ENCODE results near the gene CAST.
A peak's percentile ranks its signal among the peaks of the same experiment; 100 is the strongest.

The CAST gene

GRCh38 chr5:96725257-96725656, 63.1 kb downstream of the CAST start:
- Histone ChIP-seq H3K4me1 (ENCODE audit: control insufficient read depth, low read length) (0 out of 2 replicates have a peak, but pooled peaks cover 2% of the 10 kb centered on the region), H3K9me2 (replicated peaks; ENCODE audit: control insufficient read depth, low read length) (no peaks in the 10 kb centered on the region), H3K4me2 (ENCODE audit: low read length) (no peak overlapping the region), H3K27me3 (ENCODE audit: control insufficient read depth, low read length) (no peaks in the 10 kb centered on the region), H3K36me3 (ENCODE audit: control insufficient read depth, low read length) (peaks cover 2% of the 10 kb centered on the region; the same call in 1 of the 2 replicates), H3K4me3 (ENCODE audit: low read length) (no peak overlapping the region), H3K27ac (ENCODE audit: low read depth, low read length) (no peak overlapping the region), H3K9me3 (ENCODE audit: control insufficient read depth, insufficient read depth, low read length) (no peaks in the 10 kb centered on the region), H3K79me2 (ENCODE audit: control insufficient read depth, low read length) (no peaks in the 10 kb centered on the region), H3F3A (ENCODE audit: control insufficient read depth, insufficient read depth) (no peaks in the 10 kb centered on the region), H4K20me1 (ENCODE audit: control insufficient read depth, insufficient read depth, low read depth, low read length) (no peaks in the 10 kb centered on the region)
- TF ChIP-seq EZH2phosphoT487 (IDR thresholded peaks at IDR 0.05; ENCODE audit: borderline replicate concordance, low read length): no peak
- no peak for TF ChIP-seq CTCF (IDR thresholded peaks at IDR 0.05; ENCODE audit: low read depth, low read length, poor library complexity, severe bottlenecking)

GRCh38 chr5:96726802-96727201, 64.6 kb downstream of the CAST start:
- Histone ChIP-seq H3K4me3 (ENCODE audit: low read length) (no peak overlapping the region), H3F3A (ENCODE audit: control insufficient read depth, insufficient read depth) (no peaks in the 10 kb centered on the region), H3K36me3 (ENCODE audit: control insufficient read depth, low read length) (peaks cover 6% of the 10 kb centered on the region; the same call in 1 of the 2 replicates), H3K79me2 (ENCODE audit: control insufficient read depth, low read length) (no peaks in the 10 kb centered on the region), H3K27ac (ENCODE audit: low read depth, low read length) (no peak overlapping the region), H3K9me2 (replicated peaks; ENCODE audit: control insufficient read depth, low read length) (no peaks in the 10 kb centered on the region), H3K4me1 (ENCODE audit: control insufficient read depth, low read length) (0 out of 2 replicates have a peak, but pooled peaks cover 2% of the 10 kb centered on the region), H3K27me3 (ENCODE audit: control insufficient read depth, low read length) (no peaks in the 10 kb centered on the region), H3K4me2 (ENCODE audit: low read length) (no peak overlapping the region), H4K20me1 (ENCODE audit: control insufficient read depth, insufficient read depth, low read depth, low read length) (no peaks in the 10 kb centered on the region), H3K9me3 (ENCODE audit: control insufficient read depth, insufficient read depth, low read length) (no peaks in the 10 kb centered on the region)
- TF ChIP-seq EZH2phosphoT487 (IDR thresholded peaks at IDR 0.05; ENCODE audit: borderline replicate concordance, low read length) (no peak), CTCF (IDR thresholded peaks at IDR 0.05; ENCODE audit: low read depth, low read length, poor library complexity, severe bottlenecking) (no peak)

- peaks cover 6% of the 10 kb centered on the region for H3K4me1 ChIP-seq (ENCODE audit: control insufficient read depth, low read length)
- H3K9me3 ChIP-seq (ENCODE audit: control insufficient read depth, insufficient read depth, low read length): no peaks in the 10 kb centered on the region
- H3K27ac ChIP-seq (ENCODE audit: low read depth, low read length): no peak overlapping the region
- H4K20me1 ChIP-seq (ENCODE audit: control insufficient read depth, insufficient read depth, low read depth, low read length): no peaks in the 10 kb centered on the region
- H3K79me2 ChIP-seq (ENCODE audit: control insufficient read depth, low read length): no peaks in the 10 kb centered on the region
- no peaks in the 10 kb centered on the region for H3K27me3 ChIP-seq (ENCODE audit: control insufficient read depth, low read length)
- no peaks in the 10 kb centered on the region for H3K9me2 ChIP-seq (replicated peaks; ENCODE audit: control insufficient read depth, low read length)
- H3K4me2 ChIP-seq (ENCODE audit: low read length): no peak overlapping the region
- H3K4me3 ChIP-seq (ENCODE audit: low read length): no peak overlapping the region
- H3K36me3 ChIP-seq (ENCODE audit: control insufficient read depth, low read length): peaks cover 6% of the 10 kb centered on the region; the same call in 1 of the 2 replicates
- no peaks in the 10 kb centered on the region for H3F3A ChIP-seq (ENCODE audit: control insufficient read depth, insufficient read depth)
- TF ChIP-seq CTCF (IDR thresholded peaks at IDR 0.05; ENCODE audit: low read depth, low read length, poor library complexity, severe bottlenecking) (peak; percentile 51), EZH2phosphoT487 (IDR thresholded peaks at IDR 0.05; ENCODE audit: borderline replicate concordance, low read length) (no peak)
Observed at GRCh38 chr5:96729156-96729555, 67.0 kb downstream of the CAST start.
